ENCODE data around the gene CYGB. TPM values are rescaled to one million over a fixed set of nuclear protein-coding genes. Genes with fewer than 3 reads are reported as not detected.

Gene CYGB
- total and polyA plus RNA-seq, 2 of the 13 experiments (the other 11 are each of a cell fraction or from before 2014, with no cell fraction given), result 18.9 to 27.1 TPM

DNA sequence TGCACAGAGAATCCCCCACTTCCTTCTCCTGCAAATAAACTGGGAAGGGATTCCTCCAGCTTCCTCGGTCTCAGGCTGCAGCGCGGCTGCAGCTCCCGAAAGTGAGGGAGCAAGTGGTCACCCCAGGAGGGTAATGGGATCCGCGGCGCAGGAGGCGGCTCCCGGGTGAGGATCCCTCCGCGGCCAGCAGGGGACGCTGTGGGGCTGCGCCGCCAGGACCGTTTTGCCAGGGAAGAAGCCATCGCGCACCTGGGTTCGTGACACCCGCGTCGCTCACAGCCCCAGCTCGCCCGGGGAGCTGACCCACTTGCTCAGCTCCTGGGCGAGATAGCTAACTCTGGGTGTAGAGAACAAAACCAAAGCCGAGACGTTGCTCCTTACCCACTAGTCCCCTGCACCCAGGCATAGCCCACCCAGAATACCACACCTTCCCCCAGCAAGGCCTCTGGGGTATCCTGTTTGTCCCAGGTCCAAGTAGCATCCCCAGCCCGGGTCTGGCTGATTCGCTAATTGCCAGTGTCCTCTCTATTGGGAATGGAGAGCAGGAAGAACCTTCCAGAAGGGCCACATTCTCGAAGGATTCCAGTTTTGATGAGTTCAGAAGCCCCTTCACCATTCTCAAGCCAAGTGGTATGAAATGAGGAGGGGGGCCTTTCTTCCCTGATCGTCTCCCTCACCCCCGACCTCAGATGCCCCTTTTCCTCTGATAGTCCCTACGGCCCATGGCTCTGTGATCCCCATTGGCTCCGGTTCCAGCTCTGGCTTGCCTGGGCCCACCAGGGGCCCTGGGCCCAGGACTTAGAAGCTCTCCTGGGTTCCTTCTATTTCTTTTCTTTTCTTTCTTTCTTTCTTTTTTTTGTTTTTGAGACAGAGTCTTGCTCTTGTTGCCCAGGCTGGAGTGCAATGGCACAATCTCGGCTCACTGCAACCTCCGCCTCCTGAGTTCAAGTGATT lies 14.1 kb downstream of the CYGB start (continued):
- TF ChIP-seq, protein P1, sequence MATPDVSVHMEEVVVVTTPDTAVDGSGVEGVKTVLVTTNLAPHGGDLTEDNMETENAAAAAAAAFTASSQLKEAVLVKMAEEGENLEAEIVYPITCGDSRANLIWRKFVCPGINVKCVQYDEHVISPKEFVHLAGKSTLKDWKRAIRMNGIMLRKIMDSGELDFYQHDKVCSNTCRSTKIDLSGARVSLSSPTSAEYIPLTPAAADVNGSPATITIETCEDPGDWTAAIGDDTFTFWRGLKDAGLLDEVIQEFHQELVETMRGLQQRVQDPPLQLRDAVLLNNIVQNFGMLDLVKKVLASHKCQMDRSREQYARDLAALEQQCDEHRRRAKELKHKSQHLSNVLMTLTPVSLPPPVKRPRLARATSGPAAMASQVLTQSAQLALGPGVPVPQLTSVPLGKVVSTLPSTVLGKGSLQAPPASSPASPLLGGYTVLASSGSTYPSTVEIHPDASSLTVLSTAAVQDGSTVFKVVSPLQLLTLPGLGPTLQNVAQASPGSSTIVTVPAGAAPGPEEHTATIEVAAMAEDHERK (CRISPR knock-in tag; IDR thresholded peaks at IDR 0.05; ENCODE audit: low read depth), result no peak
- TF ChIP-seq, protein P2, sequence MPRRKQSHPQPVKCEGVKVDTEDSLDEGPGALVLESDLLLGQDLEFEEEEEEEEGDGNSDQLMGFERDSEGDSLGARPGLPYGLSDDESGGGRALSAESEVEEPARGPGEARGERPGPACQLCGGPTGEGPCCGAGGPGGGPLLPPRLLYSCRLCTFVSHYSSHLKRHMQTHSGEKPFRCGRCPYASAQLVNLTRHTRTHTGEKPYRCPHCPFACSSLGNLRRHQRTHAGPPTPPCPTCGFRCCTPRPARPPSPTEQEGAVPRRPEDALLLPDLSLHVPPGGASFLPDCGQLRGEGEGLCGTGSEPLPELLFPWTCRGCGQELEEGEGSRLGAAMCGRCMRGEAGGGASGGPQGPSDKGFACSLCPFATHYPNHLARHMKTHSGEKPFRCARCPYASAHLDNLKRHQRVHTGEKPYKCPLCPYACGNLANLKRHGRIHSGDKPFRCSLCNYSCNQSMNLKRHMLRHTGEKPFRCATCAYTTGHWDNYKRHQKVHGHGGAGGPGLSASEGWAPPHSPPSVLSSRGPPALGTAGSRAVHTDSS (CRISPR knock-in tag; conservative IDR thresholded peaks at IDR 0.05), result no peak
- TF ChIP-seq NAIF1 (CRISPR knock-in tag; IDR thresholded peaks at IDR 0.05; ENCODE audit: borderline replicate concordance) (no peak), GLI4 (CRISPR knock-in tag; IDR thresholded peaks at IDR 0.05; ENCODE audit: borderline replicate concordance) (no peak), HDAC6 (IDR thresholded peaks at IDR 0.05; ENCODE audit: low read depth, low read length) (no peak), KDM6A (CRISPR knock-in tag; IDR thresholded peaks at IDR 0.05; ENCODE audit: low read depth) (no peak), NFATC3 (CRISPR knock-in tag; IDR thresholded peaks at IDR 0.05) (0 out of 2 replicates have a peak, but pooled peaks have one; percentile 25), SYNCRIP (IDR thresholded peaks at IDR 0.05; ENCODE audit: insufficient read depth, low read depth, low read length) (no peak), EED (CRISPR knock-in tag; IDR thresholded peaks at IDR 0.05) (peak; percentile 89; the same call in 1 of the 2 replicates), FOXA3 (CRISPR knock-in tag; IDR thresholded peaks at IDR 0.05) (peak; percentile 47; the same call in 1 of the 2 replicates), TSC22D2 (CRISPR knock-in tag; IDR thresholded peaks at IDR 0.05; ENCODE audit: borderline replicate concordance) (peak; percentile 66; the same call in 1 of the 2 replicates), ZNF790 (CRISPR knock-in tag; IDR thresholded peaks at IDR 0.05; ENCODE audit: borderline replicate concordance) (no peak), FOXJ3 (CRISPR knock-in tag; IDR thresholded peaks at IDR 0.05; ENCODE audit: borderline replicate concordance) (no peak; the same call in 1 of the 2 replicates), PITX1 (CRISPR knock-in tag; IDR thresholded peaks at IDR 0.05) (peak; percentile 55; the same call in 1 of the 2 replicates), JARID2 (CRISPR knock-in tag; IDR thresholded peaks at IDR 0.05; ENCODE audit: insufficient replicate concordance) (no peak), KDM3A (CRISPR knock-in tag; IDR thresholded peaks at IDR 0.05; ENCODE audit: low read depth) (peak; percentile 97)
- TF ChIP-seq, protein P3, sequence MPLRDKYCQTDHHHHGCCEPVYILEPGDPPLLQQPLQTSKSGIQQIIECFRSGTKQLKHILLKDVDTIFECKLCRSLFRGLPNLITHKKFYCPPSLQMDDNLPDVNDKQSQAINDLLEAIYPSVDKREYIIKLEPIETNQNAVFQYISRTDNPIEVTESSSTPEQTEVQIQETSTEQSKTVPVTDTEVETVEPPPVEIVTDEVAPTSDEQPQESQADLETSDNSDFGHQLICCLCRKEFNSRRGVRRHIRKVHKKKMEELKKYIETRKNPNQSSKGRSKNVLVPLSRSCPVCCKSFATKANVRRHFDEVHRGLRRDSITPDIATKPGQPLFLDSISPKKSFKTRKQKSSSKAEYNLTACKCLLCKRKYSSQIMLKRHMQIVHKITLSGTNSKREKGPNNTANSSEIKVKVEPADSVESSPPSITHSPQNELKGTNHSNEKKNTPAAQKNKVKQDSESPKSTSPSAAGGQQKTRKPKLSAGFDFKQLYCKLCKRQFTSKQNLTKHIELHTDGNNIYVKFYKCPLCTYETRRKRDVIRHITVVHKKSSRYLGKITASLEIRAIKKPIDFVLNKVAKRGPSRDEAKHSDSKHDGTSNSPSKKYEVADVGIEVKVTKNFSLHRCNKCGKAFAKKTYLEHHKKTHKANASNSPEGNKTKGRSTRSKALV (CRISPR knock-in tag; IDR thresholded peaks at IDR 0.05), result peak; percentile 76
- TF ChIP-seq, protein P4, sequence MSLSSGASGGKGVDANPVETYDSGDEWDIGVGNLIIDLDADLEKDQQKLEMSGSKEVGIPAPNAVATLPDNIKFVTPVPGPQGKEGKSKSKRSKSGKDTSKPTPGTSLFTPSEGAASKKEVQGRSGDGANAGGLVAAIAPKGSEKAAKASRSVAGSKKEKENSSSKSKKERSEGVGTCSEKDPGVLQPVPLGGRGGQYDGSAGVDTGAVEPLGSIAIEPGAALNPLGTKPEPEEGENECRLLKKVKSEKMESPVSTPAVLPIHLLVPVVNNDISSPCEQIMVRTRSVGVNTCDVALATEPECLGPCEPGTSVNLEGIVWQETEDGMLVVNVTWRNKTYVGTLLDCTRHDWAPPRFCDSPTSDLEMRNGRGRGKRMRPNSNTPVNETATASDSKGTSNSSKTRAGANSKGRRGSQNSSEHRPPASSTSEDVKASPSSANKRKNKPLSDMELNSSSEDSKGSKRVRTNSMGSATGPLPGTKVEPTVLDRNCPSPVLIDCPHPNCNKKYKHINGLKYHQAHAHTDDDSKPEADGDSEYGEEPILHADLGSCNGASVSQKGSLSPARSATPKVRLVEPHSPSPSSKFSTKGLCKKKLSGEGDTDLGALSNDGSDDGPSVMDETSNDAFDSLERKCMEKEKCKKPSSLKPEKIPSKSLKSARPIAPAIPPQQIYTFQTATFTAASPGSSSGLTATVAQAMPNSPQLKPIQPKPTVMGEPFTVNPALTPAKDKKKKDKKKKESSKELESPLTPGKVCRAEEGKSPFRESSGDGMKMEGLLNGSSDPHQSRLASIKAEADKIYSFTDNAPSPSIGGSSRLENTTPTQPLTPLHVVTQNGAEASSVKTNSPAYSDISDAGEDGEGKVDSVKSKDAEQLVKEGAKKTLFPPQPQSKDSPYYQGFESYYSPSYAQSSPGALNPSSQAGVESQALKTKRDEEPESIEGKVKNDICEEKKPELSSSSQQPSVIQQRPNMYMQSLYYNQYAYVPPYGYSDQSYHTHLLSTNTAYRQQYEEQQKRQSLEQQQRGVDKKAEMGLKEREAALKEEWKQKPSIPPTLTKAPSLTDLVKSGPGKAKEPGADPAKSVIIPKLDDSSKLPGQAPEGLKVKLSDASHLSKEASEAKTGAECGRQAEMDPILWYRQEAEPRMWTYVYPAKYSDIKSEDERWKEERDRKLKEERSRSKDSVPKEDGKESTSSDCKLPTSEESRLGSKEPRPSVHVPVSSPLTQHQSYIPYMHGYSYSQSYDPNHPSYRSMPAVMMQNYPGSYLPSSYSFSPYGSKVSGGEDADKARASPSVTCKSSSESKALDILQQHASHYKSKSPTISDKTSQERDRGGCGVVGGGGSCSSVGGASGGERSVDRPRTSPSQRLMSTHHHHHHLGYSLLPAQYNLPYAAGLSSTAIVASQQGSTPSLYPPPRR (CRISPR knock-in tag; IDR thresholded peaks at IDR 0.05; ENCODE audit: borderline replicate concordance), result peak; percentile 62
